Stimulated activated naive B cell treated with anti-CD40 and anti-IgM and Interleukin-4, amounts not matched to agents 10 μg/mL and 1 μg/mL and 100 μg/mL, for 72 hours (primary cell): ENCODE results near the gene TMC5.
A peak's percentile ranks its signal among the peaks of the same experiment; 100 is the strongest.

Source experiments
- ATAC-seq, 2 donors: fragments of 150-1000 bp; cut with Tn5 transposase; replicated peaks; 2 replicates each; pipeline ENCODE4 v1.10.0; 2021; ENCODE audit warnings: moderate library complexity in 1 of 2
- DNase-seq: peaks from one replicate; pipeline ENCODE4 v3.0.0; 2021
- H3K27ac Mint-ChIP-seq: one replicate; pipeline ENCODE4 v1.8.0; 2022; ENCODE audit warnings: mild to moderate bottlenecking, mixed read lengths
- H3K27me3 Mint-ChIP-seq, 2 donors: one replicate each; pipeline ENCODE4 v1.8.0; 2022; ENCODE audit warnings: mixed read lengths in 2 of 2
- H3K36me3 Mint-ChIP-seq, 2 donors: one replicate each; pipeline ENCODE4 v1.8.0; 2022; ENCODE audit warnings: mixed read lengths in 2 of 2, mild to moderate bottlenecking in 1 of 2
- H3K4me1 Mint-ChIP-seq, 2 donors: one replicate each; pipeline ENCODE4 v1.8.0; 2022; ENCODE audit warnings: mixed read lengths in 2 of 2, mild to moderate bottlenecking in 1 of 2
- H3K4me3 Mint-ChIP-seq, 2 donors: one replicate each; pipeline ENCODE4 v1.8.0; 2022; ENCODE audit warnings: mild to moderate bottlenecking in 2 of 2, mixed read lengths in 2 of 2, moderate library complexity in 1 of 2
- H3K9me3 Mint-ChIP-seq, 2 donors: one replicate each; pipeline ENCODE4 v1.8.0; 2022; ENCODE audit warnings: mixed read lengths in 2 of 2, mild to moderate bottlenecking in 1 of 2

TMC5 gene

DNA sequence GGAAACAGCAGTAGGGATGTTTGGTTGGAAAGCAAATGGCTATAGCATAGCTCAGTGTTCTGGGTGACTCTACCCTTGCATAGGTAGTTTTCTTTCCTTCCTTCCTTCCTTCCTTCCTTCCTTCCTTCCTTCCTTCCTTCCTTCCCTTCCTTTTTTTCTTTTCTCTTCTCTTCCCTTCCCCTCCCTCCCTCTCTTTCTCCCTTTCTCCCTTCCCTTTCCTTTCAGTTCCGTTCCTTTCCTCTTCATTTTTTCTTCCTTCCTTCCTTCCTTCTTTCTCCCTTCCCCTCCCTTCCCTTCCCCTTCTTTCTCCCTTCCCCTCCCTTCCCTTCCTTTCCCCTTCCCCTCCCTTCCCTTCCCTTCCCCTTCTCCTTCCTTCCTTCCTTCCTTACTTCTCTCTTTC is 72.9 kb downstream of the TMC5 start:
- no peak for ATAC-seq

DNA sequence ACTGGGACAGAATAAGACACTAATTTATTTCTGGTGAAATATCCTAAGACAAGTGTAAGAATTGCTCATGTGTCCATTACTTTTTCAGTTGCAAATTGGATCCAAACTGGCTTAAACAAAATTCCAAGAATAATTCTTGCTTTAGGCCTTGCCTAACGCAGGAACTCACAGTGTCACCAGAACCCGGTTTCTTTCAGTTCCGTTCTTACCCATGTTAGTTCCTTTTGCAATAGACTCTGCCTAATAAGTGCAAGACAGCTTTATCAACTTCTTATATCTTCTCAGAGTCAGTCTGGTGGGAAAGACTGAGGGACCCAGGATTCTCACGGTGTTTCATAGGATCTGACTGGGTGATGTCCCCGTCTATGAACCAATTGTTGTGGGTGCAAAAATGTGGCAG is 79.5 kb downstream of the TMC5 start:
- Mint-ChIP-seq H3K36me3 (peaks cover 14 to 20% of the 10 kb centered on the region in 2 donors), H3K27ac (no peak overlapping the region), H3K4me1 (peaks cover 7 to 14% of the 10 kb centered on the region in 2 donors), H3K27me3 (no peaks in the 10 kb centered on the region), H3K4me3 (no peak overlapping the region), H3K9me3 (peaks cover 0 to 3% of the 10 kb centered on the region in 2 donors)
- ATAC-seq (no peak), DNase-seq (no peak)

More for the DNA sequence above, 72.9 kb downstream of the TMC5 start:
- peaks cover 0 to 4% of the 10 kb centered on the region in 2 donors for H3K36me3 Mint-ChIP-seq
- peaks cover 0 to 3% of the 10 kb centered on the region in 2 donors for H3K9me3 Mint-ChIP-seq
- H3K4me1 Mint-ChIP-seq = peaks cover 9 to 14% of the 10 kb centered on the region in 2 donors
- H3K27ac Mint-ChIP-seq = no peak overlapping the region
- H3K4me3 Mint-ChIP-seq = no peak overlapping the region
- DNase-seq = no peak
- no peaks in the 10 kb centered on the region for H3K27me3 Mint-ChIP-seq

DNA sequence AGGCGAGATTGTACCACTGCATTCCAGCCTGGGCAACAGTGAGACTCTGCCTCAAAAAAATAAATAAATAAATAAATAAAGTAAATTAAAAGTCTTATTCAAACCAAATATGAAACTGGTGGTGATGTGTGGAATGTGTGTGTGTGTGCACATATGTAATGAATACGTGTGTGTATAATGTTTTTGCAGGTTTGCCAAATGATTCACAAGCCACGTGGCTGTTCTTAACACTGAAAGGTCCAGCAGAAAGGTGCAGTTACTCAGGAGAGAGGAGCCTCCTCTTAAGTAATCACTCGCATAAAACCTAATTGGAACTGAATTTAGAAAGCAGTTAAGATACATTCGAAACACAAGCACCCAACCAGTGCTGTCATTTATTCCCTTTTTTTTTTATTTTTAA is 81.3 kb downstream of the TMC5 start:
- Mint-ChIP-seq H3K27me3 (no peaks in the 10 kb centered on the region), H3K4me1 (peaks cover 4% of the 10 kb centered on the region in 2 donors), H3K27ac (no peak overlapping the region), H3K4me3 (no peak overlapping the region), H3K36me3 (peaks cover 21 to 37% of the 10 kb centered on the region in 2 donors), H3K9me3 (no peaks in the 10 kb centered on the region)
- DNase-seq = no peak
- ATAC-seq = no peak

DNA sequence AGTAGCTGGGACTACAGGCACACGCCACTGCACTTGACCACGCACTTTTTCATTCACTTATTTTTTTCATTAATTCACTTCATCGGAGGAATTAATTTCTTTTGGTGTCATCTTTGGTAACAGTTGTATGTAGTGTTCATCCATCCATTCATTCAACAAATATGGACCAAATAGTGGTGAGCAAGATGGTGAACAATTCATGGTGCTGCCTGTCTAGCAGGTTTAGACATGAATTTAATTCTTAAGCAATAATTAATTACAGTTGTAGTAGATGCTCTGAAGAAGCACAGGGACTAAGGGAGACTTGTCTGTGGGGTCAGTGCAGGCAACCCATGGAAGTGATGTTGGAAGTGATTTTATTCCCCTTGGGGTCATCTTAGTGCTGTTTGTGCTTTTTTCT is 81.8 kb downstream of the TMC5 start:
- DNase-seq = no peak
- no peak for ATAC-seq
- Mint-ChIP-seq H3K27me3 (no peaks in the 10 kb centered on the region), H3K27ac (no peak overlapping the region), H3K4me1 (no peaks in the 10 kb centered on the region), H3K9me3 (no peaks in the 10 kb centered on the region), H3K4me3 (no peak overlapping the region), H3K36me3 (peaks cover 25 to 41% of the 10 kb centered on the region in 2 donors)

DNA sequence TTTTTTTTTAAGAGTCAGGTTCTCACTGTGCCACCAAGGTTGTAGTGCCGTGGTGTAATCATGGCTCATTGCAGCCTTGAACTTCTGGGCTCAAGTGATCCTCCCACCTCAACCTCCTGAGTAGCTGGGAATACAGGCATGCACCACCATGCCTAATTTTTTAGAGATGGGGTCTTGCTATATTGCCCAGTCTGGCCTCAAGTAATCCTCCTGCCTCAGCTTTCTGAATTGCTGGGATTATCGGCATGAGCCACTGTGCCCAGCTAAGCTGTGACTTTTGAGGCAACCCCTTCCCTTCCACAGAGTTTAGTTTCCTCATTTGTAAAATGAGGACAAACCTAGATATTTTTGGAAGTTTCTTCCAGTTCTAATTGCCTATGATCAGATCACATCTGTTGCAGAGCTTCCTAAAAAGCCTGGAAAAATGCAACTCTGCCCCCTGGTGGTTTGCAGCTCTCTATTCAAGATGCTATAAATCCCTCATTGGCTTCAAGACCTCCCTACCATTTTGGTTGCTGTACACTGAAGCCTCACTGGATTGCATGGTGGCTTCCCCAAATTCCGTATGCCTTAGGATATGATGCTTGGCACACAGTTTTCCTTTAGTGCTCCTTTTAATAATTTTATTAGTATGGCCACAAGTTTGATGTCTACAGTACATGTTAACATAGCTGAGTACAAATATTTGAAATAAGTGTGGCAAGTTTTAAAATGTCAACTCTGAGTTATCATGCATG is 84.9 kb downstream of the TMC5 start:
- DNase-seq (no peak), ATAC-seq (peak; percentile 72 to 75)
- Mint-ChIP-seq H3K27me3 (no peaks in the 10 kb centered on the region), H3K27ac (no peak overlapping the region), H3K9me3 (no peaks in the 10 kb centered on the region), H3K4me3 (no peak overlapping the region), H3K4me1 (no peaks in the 10 kb centered on the region), H3K36me3 (peaks cover 35 to 60% of the 10 kb centered on the region in 2 donors)

DNA sequence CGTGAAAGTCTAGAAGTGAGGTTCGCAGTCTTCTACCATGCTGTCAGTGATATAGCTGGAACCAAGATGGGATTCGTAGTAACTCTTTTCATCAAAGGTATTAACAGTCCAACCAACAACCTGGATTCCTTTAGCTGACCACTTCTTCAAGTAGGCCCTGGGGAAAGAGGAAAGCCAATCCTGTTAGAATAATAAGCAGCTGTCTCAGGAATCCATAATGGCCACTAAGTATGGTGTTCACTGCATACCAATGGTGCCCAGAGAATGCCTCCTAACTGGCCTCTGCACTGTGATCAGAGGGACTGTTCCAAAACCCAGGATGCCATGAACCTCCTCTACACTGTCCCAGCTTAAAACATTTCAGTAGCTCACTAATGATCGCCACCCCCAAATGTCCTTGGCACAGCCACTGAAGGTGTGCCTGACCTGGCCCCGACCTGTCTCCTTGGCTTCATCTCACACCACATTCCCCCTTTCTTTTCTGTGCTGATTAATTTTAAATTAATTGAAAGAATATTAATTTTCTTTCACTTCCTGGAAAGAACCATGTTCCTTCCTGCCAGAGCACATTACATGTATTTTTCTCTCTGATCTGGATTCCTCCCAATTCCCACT is 85.9 kb downstream of the TMC5 start:
- ATAC-seq (no peak), DNase-seq (no peak)
- Mint-ChIP-seq H3K27me3 (no peaks in the 10 kb centered on the region), H3K27ac (no peak overlapping the region), H3K4me1 (no peaks in the 10 kb centered on the region), H3K4me3 (no peak overlapping the region), H3K36me3 (peaks cover 35 to 60% of the 10 kb centered on the region in 2 donors), H3K9me3 (no peaks in the 10 kb centered on the region)

DNA sequence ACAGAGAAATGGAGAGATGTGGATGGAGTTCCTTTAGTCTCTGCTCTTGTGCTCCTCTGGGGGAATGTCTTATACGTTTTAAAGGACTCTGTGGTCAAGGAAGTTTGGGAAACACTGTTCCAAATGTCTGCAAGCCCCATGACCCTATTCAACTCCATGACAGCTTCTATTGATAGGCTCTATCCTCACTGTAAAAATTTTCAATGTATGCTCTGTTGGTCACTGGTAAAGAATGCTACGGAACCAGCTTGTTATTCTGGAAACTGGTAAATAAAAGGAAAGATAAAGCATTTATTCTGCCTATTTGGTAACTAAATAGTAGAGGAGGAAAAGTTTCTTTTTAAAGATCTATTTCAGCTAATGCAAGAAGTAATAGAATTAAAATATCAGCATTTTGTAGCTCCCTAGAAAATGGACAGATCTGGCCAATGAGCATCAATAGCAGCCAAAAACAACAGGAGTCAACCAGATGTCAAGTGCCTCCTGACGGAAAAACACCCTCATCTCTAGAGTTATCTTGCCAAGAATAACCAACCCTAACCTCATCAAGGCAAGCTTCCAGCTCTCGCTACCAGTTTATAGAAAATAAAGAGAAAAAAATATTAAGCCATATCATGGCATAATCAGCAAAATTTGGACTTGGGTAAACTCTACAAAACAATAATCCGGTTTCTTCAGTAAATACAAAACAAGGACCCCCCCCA is 88.1 kb downstream of the TMC5 start:
- no peak overlapping the region for H3K4me3 Mint-ChIP-seq
- no peak for DNase-seq
- no peaks in the 10 kb centered on the region for H3K27me3 Mint-ChIP-seq
- ATAC-seq = no peak
- no peaks in the 10 kb centered on the region for H3K9me3 Mint-ChIP-seq
- peaks cover 31 to 50% of the 10 kb centered on the region in 2 donors for H3K36me3 Mint-ChIP-seq
- H3K4me1 Mint-ChIP-seq = no peaks in the 10 kb centered on the region
- H3K27ac Mint-ChIP-seq = no peak overlapping the region

DNA sequence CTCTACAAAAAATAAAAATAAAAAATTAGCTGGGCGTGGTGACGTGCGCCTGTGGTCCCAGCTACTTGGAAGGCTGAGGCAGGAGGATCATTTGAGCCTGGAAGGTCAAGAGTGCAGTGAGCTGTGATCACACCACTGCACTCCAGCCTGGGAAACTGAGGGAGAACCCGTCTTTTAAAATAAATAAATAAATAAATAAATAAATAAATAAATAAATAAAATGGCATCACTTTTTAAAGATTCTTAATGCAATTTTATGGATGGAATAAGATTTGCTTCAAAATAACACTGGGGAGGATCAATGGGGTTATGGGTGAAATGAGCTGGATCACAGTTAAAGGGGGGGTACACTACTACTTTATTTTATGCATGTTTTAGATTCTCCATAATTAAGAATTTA is 89.3 kb downstream of the TMC5 start:
- Mint-ChIP-seq H3K9me3 (no peaks in the 10 kb centered on the region), H3K27ac (no peak overlapping the region), H3K27me3 (no peaks in the 10 kb centered on the region), H3K4me3 (no peak overlapping the region), H3K36me3 (peaks cover 26 to 48% of the 10 kb centered on the region in 2 donors), H3K4me1 (peaks cover 0 to 2% of the 10 kb centered on the region in 2 donors)
- ATAC-seq = no peak
- DNase-seq = no peak

DNA sequence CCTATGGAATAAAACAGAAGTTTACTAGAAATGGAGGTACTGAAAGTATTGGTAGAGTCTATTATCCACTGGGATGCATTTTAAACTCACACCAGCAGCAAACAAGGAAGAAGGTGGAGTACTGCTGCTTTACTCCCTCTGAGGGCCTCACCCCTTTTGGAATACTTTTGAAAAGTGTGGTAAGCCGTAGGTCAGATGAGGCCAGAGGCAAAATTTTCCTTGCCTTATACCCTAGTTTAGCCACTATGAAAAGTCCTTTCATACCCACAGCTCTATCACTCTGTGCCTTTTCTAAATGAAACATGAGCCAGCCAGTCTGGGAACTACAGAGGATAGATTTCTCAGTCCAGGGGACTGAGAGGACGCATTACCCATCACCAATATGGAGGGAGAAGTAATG is 90.2 kb downstream of the TMC5 start:
- H3K27me3 Mint-ChIP-seq = no peaks in the 10 kb centered on the region
- peaks cover 27 to 49% of the 10 kb centered on the region in 2 donors for H3K36me3 Mint-ChIP-seq
- H3K4me1 Mint-ChIP-seq = peaks cover 0 to 2% of the 10 kb centered on the region in 2 donors
- no peak overlapping the region for H3K4me3 Mint-ChIP-seq
- ATAC-seq (no peak), DNase-seq (no peak)
- no peaks in the 10 kb centered on the region for H3K9me3 Mint-ChIP-seq
- H3K27ac Mint-ChIP-seq = no peak overlapping the region

DNA sequence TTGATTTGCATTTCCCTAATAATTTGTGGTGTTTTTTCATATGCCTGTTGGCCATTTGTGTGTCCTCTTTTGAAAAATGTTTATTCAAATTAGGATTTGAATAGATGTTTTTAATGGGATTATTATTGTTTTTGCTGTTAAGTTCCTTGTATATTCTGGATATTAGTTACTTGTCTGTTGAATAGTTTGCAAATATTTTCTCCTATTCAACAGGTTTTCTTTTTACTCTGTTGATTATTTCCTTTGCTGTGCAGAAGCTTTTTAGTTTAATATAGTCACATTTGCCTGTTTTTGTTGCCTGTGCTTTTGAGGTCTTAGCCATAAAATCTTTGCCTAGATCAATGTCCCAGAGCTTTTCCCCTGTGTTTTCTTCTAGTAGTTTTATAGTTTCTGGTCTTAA is 94.6 kb downstream of the TMC5 start:
- Mint-ChIP-seq H3K27me3 (no peaks in the 10 kb centered on the region), H3K9me3 (no peaks in the 10 kb centered on the region), H3K36me3 (peaks cover 28 to 42% of the 10 kb centered on the region in 2 donors), H3K4me1 (peaks cover 10 to 11% of the 10 kb centered on the region in 2 donors), H3K4me3 (no peak overlapping the region), H3K27ac (no peak overlapping the region)
- ATAC-seq (no peak), DNase-seq (no peak)

DNA sequence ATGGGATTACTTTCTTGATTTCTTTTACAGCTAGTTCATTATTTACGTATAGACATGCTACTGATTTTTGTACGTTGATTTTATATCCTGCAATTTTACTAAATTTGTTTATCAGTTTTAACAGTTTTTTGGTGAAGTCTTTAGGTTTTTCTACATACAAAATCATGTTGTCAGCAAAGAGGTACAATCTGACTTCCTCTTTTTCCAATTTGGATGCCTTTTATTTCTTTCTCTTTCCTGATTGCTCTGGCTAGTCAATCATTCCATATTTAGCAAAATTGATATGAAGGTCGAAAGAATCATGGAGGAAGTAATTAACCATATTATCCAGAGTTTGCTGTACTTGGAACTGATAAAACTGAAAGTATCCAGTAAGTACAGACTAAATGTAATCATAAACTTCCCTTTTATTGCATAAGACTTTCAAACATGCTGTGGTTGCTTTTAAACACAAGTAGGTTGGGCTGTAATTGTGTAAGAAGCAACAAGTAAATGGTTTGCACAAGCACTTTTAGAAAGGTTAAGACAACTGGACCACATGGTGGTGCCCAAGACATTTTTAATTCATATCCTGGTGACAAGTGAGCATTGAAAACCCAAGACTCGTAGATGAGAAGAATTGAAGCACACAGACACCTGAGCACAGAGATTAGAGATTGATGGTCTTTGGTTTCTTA is 95.8 kb downstream of the TMC5 start:
- no peaks in the 10 kb centered on the region for H3K27me3 Mint-ChIP-seq
- no peaks in the 10 kb centered on the region for H3K9me3 Mint-ChIP-seq
- H3K36me3 Mint-ChIP-seq = peaks cover 32 to 44% of the 10 kb centered on the region in 2 donors
- DNase-seq (no peak), ATAC-seq (no peak)
- H3K27ac Mint-ChIP-seq = no peak overlapping the region
- peaks cover 10 to 15% of the 10 kb centered on the region in 2 donors for H3K4me1 Mint-ChIP-seq
- H3K4me3 Mint-ChIP-seq = peak overlapping the region in 1 of 2 donors; percentile 46

DNA sequence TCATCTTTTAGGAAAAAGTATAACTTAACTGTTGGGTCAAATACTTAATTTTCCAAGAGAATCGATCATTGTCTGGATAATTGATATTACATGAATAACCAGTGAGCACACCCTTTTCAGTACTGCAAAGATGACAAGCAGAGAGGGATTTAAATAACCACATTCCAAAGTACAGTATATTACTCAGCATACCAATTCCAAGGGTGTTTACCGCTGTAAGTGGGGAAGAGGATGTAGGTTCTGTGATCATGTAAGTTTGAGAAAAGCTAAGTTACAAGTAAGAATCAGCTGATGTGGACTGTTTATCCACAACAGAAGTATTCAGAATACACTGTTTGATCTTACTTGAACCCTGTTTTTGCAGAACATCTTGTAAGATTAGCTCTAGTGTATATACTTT is 98.1 kb downstream of the TMC5 start:
- ATAC-seq (no peak), DNase-seq (no peak)
- no peaks in the 10 kb centered on the region for H3K9me3 Mint-ChIP-seq
- no peak overlapping the region for H3K4me3 Mint-ChIP-seq
- no peak overlapping the region for H3K27ac Mint-ChIP-seq
- H3K27me3 Mint-ChIP-seq = no peaks in the 10 kb centered on the region
- peaks cover 33 to 44% of the 10 kb centered on the region in 2 donors for H3K36me3 Mint-ChIP-seq
- peaks cover 13 to 29% of the 10 kb centered on the region in 2 donors for H3K4me1 Mint-ChIP-seq

DNA sequence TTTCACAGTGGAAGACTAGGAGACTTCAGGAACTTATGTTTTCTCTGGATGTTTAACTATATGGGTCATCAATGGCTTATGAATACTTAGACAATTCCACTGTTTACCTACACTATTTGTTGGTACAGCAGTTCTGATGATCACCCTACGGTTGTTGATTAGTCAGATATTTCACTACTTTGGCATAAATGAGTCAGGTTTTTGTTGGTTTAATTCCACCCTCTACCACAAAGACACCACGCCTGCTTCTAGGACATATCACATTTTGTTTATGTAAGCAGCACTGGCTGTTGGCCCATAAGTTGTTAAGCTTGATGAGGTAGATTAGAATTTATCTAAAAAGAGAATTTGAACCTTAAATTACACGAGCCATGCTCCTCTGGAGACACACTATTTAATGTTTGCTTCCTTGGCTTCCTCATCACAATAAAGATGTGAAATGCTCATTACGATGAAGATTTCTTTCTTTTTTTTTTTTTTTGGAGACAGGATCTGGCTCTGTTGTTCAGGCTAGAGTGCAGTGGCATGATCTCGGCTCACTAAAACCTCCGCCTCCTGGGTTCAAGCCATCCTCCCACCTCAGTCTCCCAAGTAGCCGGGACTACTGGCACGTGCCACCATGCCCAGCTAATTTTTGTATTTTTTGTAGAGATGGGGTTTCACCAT is 99.9 kb downstream of the TMC5 start:
- Mint-ChIP-seq H3K36me3 (peaks cover 30 to 36% of the 10 kb centered on the region in 2 donors), H3K9me3 (no peaks in the 10 kb centered on the region), H3K27me3 (no peaks in the 10 kb centered on the region), H3K27ac (no peak overlapping the region), H3K4me1 (peaks cover 22 to 41% of the 10 kb centered on the region in 2 donors), H3K4me3 (no peak overlapping the region)
- ATAC-seq (no peak), DNase-seq (no peak)

DNA sequence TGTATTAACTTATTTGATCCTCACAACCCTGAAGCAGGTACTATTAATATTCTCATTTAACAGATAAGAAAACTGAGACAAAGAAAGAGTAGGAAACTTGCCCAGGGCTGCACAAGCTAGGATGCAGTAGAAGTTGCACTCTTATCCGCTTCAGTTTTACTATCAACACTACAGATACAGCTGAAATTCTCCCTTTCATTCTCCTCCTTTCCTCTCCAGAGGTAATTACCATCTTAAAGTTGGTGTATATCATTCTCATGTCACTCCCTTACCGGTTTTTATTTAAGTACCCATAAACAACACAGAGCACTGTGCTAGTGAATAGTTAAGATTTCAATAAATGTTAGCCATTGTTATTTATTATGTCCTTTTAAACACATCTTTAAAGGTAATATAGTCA is 100.7 kb downstream of the TMC5 start:
- H3K9me3 Mint-ChIP-seq = no peaks in the 10 kb centered on the region
- H3K4me3 Mint-ChIP-seq = no peak overlapping the region
- H3K27me3 Mint-ChIP-seq = no peaks in the 10 kb centered on the region
- H3K4me1 Mint-ChIP-seq = peaks cover 22 to 42% of the 10 kb centered on the region in 2 donors
- DNase-seq (no peak), ATAC-seq (no peak)
- H3K36me3 Mint-ChIP-seq = peaks cover 23 to 28% of the 10 kb centered on the region in 2 donors
- H3K27ac Mint-ChIP-seq = no peak overlapping the region
